GM23338 (cell line): ENCODE measurements around the gene SLC25A20. TPM values are rescaled to one million over a fixed set of nuclear protein-coding genes. Genes with fewer than 3 reads are reported as not detected.

Source experiments
- ATAC-seq: fragments of 200-7000 bp; cut with Tn5 transposase; 3 replicates; pipeline ENCODE4 v1.9.1; 2020
- DNase-seq: peaks from one replicate; pipeline ENCODE4 v3.0.0-alpha.2; 2015; ENCODE audit warnings: low spot score
- H2AFZ ChIP-seq: fragments of 200-600 bp; sonication (generic); 2 replicates; pipeline ENCODE4 v1.8.0; 2016; ENCODE audit warnings: antibody characterized with exemption, mild to moderate bottlenecking, moderate library complexity
- H3F3A ChIP-seq: fragments of 200-600 bp; sonication (generic); replicated peaks from 2 replicates; pipeline ENCODE4 v1.8.0; 2017; ENCODE audit warnings: antibody characterized with exemption, mixed run types, low read depth
- H3K27ac ChIP-seq: fragments of 200-600 bp; sonication (generic); 2 replicates; pipeline ENCODE4 v1.6.1; 2016; ENCODE audit warnings: low read depth
- H3K27me3 ChIP-seq: fragments of 200-600 bp; sonication (generic); 2 replicates; pipeline ENCODE4 v1.8.0; 2016; ENCODE audit warnings: mild to moderate bottlenecking, mixed run types, moderate library complexity; ENCODE audit not compliant: insufficient read depth
- H3K36me3 ChIP-seq: fragments of 200-600 bp; sonication (generic); 2 replicates; pipeline ENCODE4 v1.8.0; 2016; ENCODE audit warnings: mild to moderate bottlenecking; ENCODE audit not compliant: insufficient read depth
- H3K4me1 ChIP-seq: fragments of 200-600 bp; sonication (generic); 2 replicates; pipeline ENCODE4 v1.8.0; 2016; ENCODE audit warnings: mild to moderate bottlenecking, moderate library complexity; ENCODE audit not compliant: insufficient read depth
- H3K4me2 ChIP-seq: fragments of 200-600 bp; sonication (generic); 2 replicates; pipeline ENCODE4 v1.7.1; 2017; ENCODE audit warnings: mixed run types
- H3K4me3 ChIP-seq: fragments of 200-600 bp; sonication (generic); 2 replicates; pipeline ENCODE4 v1.6.1; 2016; ENCODE audit warnings: mixed run types
- H3K79me2 ChIP-seq: fragments of 200-600 bp; sonication (generic); replicated peaks from 2 replicates; pipeline ENCODE4 v1.8.0; 2017; ENCODE audit warnings: mild to moderate bottlenecking; ENCODE audit not compliant: insufficient read depth
- H3K9me2 ChIP-seq: fragments of 200-600 bp; sonication (generic); 2 replicates; pipeline ENCODE4 v1.8.0; 2017; ENCODE audit not compliant: insufficient read depth
- H4K20me1 ChIP-seq: fragments of 200-600 bp; sonication (generic); replicated peaks from 2 replicates; pipeline ENCODE4 v1.8.0; 2017; ENCODE audit warnings: mild to moderate bottlenecking; ENCODE audit not compliant: insufficient read depth
- H3K27ac Mint-ChIP-seq: 2 replicates; pipeline ENCODE4 v1.8.0; 2020; ENCODE audit warnings: inconsistent platforms, mild to moderate bottlenecking, moderate library complexity, mixed read lengths
- H3K27me3 Mint-ChIP-seq: 3 replicates; pipeline ENCODE4 v1.8.0; 2022; ENCODE audit warnings: low read depth, mild to moderate bottlenecking, moderate library complexity, mixed read lengths, inconsistent platforms; ENCODE audit not compliant: insufficient read depth, poor library complexity
- H3K36me3 Mint-ChIP-seq: 3 replicates; pipeline ENCODE4 v1.8.0; 2021; ENCODE audit warnings: low read depth, mild to moderate bottlenecking, inconsistent platforms, moderate library complexity, mixed read lengths
- H3K4me1 Mint-ChIP-seq: 3 replicates; pipeline ENCODE4 v1.8.0; 2020; ENCODE audit warnings: mild to moderate bottlenecking, inconsistent platforms, mixed read lengths
- H3K4me3 Mint-ChIP-seq: 3 replicates; pipeline ENCODE4 v1.8.0; 2021; ENCODE audit warnings: moderate library complexity, mild to moderate bottlenecking, inconsistent platforms, mixed read lengths
- H3K9me3 Mint-ChIP-seq: 3 replicates; pipeline ENCODE4 v1.8.0; 2020; ENCODE audit warnings: moderate library complexity, mild to moderate bottlenecking, inconsistent platforms, mixed read lengths
- CREB1 ChIP-seq: fragments of 250-450 bp; sonication (Bioruptor Pico); IDR thresholded peaks from 2 replicates; pipeline ENCODE4 v1.5.0; 2020; ENCODE audit warnings: low read depth, mild to moderate bottlenecking, moderate library complexity
- ETS1 ChIP-seq: IDR thresholded peaks from 2 replicates; pipeline ENCODE4 v1.6.1; 2016; ENCODE audit warnings: antibody characterized with exemption
- EZH2 ChIP-seq: fragments of 200-600 bp; sonication (generic); IDR thresholded peaks from one replicate; pipeline ENCODE4 v1.8.0; 2017; ENCODE audit warnings: antibody characterized with exemption, mild to moderate bottlenecking, low read depth; ENCODE audit not compliant: unreplicated experiment
- EZH2phosphoT487 ChIP-seq: fragments of 200-600 bp; sonication (generic); IDR thresholded peaks from one replicate; pipeline ENCODE4 v1.8.1; 2018; ENCODE audit warnings: antibody characterized with exemption; ENCODE audit not compliant: unreplicated experiment
- NANOG ChIP-seq: IDR thresholded peaks from 2 replicates; pipeline ENCODE4 v1.6.1; 2016; ENCODE audit warnings: antibody characterized with exemption, borderline replicate concordance
- POLR2AphosphoS5 ChIP-seq: IDR thresholded peaks from 2 replicates; pipeline ENCODE4 v1.6.1; 2016; ENCODE audit warnings: antibody characterized with exemption, low read depth
- REST ChIP-seq: IDR thresholded peaks from one replicate; pipeline ENCODE4 v1.6.1; 2018; ENCODE audit warnings: antibody characterized with exemption; ENCODE audit not compliant: unreplicated experiment
- STAT1 ChIP-seq: IDR thresholded peaks from one replicate; pipeline ENCODE4 v1.6.1; 2016; ENCODE audit warnings: antibody characterized with exemption; ENCODE audit not compliant: unreplicated experiment
- ZNF114 ChIP-seq: fragments of 250-450 bp; sonication (Bioruptor Pico); IDR thresholded peaks from 2 replicates; pipeline ENCODE4 v1.5.0; 2020; ENCODE audit warnings: mild to moderate bottlenecking, moderate library complexity
- ZNF331 ChIP-seq: fragments of 250-450 bp; sonication (Bioruptor Pico); IDR thresholded peaks from 2 replicates; pipeline ENCODE4 v1.5.0; 2020; ENCODE audit warnings: low read depth, mild to moderate bottlenecking, moderate library complexity
- polyA plus RNA-seq: library from polyadenylated mRNA; unstranded; fragments of >200 nt; fragmentation: Nextera tagmentation; extraction: Ambion mirVana; gene quantifications from 2 replicates; pipeline ENCODE4 v1.2.1, GENCODE V29; 2016
- total RNA-seq: library from RNA; depleted of rRNA; stranded (reverse); fragments of >200 nt; shearing (Covaris generic); gene quantifications from 2 replicates; pipeline ENCODE4 v1.2.3, GENCODE V29; 2014

The SLC25A20 gene
- total and polyA plus RNA-seq, 2 experiments from 2014 or later = 3.0 to 4.3 TPM

GRCh38 chr3:48847504-48848423 lies 50.9 kb downstream of the SLC25A20 start, which contains the start of gene PRKAR2A (continued):
- TF ChIP-seq EZH2phosphoT487 = no peak

- H3K9me2 ChIP-seq = no peaks in the 10 kb centered on the region
- H3K36me3 Mint-ChIP-seq = 0 out of 3 replicates have a peak, but pooled peaks cover 2% of the 10 kb centered on the region
- no peaks in the 10 kb centered on the region for H3K9me3 Mint-ChIP-seq
- 0 out of 2 replicates have a peak, but pooled peaks cover 10% of the 10 kb centered on the region for H3F3A ChIP-seq
- ATAC-seq (peak; percentile 82), DNase-seq (peak; percentile 87)
- peaks cover 9% of the 10 kb centered on the region for H3K4me1 ChIP-seq
- peak overlapping the region; percentile 89 for H3K4me3 ChIP-seq
- peaks cover 15% of the 10 kb centered on the region; the same call in 1 of the 2 replicates for H3K79me2 ChIP-seq
- H3K36me3 ChIP-seq = no peaks in the 10 kb centered on the region
- H3K27me3 ChIP-seq = peaks cover 15% of the 10 kb centered on the region
- peak overlapping the region; percentile 89 for H3K4me3 Mint-ChIP-seq
- TF ChIP-seq ETS1 (no peak), ZNF331 (CRISPR knock-in tag) (no peak), CREB1 (CRISPR knock-in tag) (no peak), EZH2 (no peak)
- peak overlapping the region; percentile 99 for H2AFZ ChIP-seq
- H3K27me3 Mint-ChIP-seq = peaks cover 12% of the 10 kb centered on the region
- peaks cover 1% of the 10 kb centered on the region; the same call in 1 of the 2 replicates for H4K20me1 ChIP-seq
- no peak overlapping the region for H3K27ac ChIP-seq
- H3K27ac Mint-ChIP-seq = no peak overlapping the region
- H3K4me1 Mint-ChIP-seq = peaks cover 11% of the 10 kb centered on the region
- peak overlapping the region; percentile 87 for H3K4me2 ChIP-seq
Observed at GRCh38 chr3:48847053-48847503, 51.6 kb downstream of the SLC25A20 start.

- Histone ChIP-seq H3K27ac (no peak overlapping the region), H3K4me1 (peaks cover 9% of the 10 kb centered on the region), H3F3A (0 out of 2 replicates have a peak, but pooled peaks cover 10% of the 10 kb centered on the region), H3K36me3 (no peaks in the 10 kb centered on the region), H3K79me2 (peaks cover 15% of the 10 kb centered on the region; the same call in 1 of the 2 replicates), H3K27me3 (peaks cover 15% of the 10 kb centered on the region), H3K4me2 (no peak overlapping the region), H3K4me3 (no peak overlapping the region), H3K9me2 (no peaks in the 10 kb centered on the region), H4K20me1 (peaks cover 7% of the 10 kb centered on the region; the same call in 1 of the 2 replicates), H2AFZ (no peak overlapping the region)
- Mint-ChIP-seq H3K4me3 (no peak overlapping the region), H3K4me1 (peaks cover 11% of the 10 kb centered on the region), H3K9me3 (no peaks in the 10 kb centered on the region), H3K27me3 (peaks cover 12% of the 10 kb centered on the region), H3K27ac (no peak overlapping the region), H3K36me3 (0 out of 3 replicates have a peak, but pooled peaks cover 2% of the 10 kb centered on the region)
- ATAC-seq (no peak), DNase-seq (no peak)
- TF ChIP-seq POLR2AphosphoS5 (no peak), EZH2phosphoT487 (no peak), EZH2 (no peak), NANOG (no peak), ETS1 (no peak), REST (no peak), ZNF331 (CRISPR knock-in tag) (no peak), STAT1 (no peak), CREB1 (CRISPR knock-in tag) (no peak), ZNF114 (CRISPR knock-in tag) (no peak)
Observed at GRCh38 chr3:48845170-48845569, 53.5 kb downstream of the SLC25A20 start.
